Right lobe of liver (tissue), 6 donors: ENCODE data around the gene PGM1. TPM values are rescaled to one million over a fixed set of nuclear protein-coding genes. Genes with fewer than 3 reads are reported as not detected.

Experiments
- ATAC-seq, 4 donors: fragments of 200-7000 bp; cut with Tn5 transposase; one replicate each; pipeline ENCODE4 v1.9.1; 2020; ENCODE audit warnings: mild to moderate bottlenecking in 4 of 4, moderate library complexity in 4 of 4
- DNase-seq, 3 donors: peaks; one replicate each; pipeline ENCODE4 v3.0.0-alpha.2; 2020
- H3K27ac ChIP-seq, 3 donors: fragments of 200-600 bp; one replicate each; pipeline ENCODE4 v1.8.0; 2022
- H3K27me3 ChIP-seq, 2 donors: fragments of 200-600 bp; one replicate each; pipeline ENCODE4 v1.8.0; 2022
- H3K36me3 ChIP-seq, 4 donors: fragments of 200-600 bp; sonication (generic) in 1 of 4; one replicate each; pipeline versions ENCODE4 v1.5.1 to v1.8.0; 2017 to 2022; ENCODE audit warnings: control low read depth in 1 of 4
- H3K4me1 ChIP-seq, 4 donors: fragments of 200-600 bp; sonication (generic) in 1 of 4; one replicate each; pipeline versions ENCODE4 v1.5.1 to v1.8.0; 2017 to 2022; ENCODE audit warnings: control low read depth in 1 of 4
- H3K4me3 ChIP-seq, 3 donors: fragments of 200-600 bp; one replicate each; pipeline ENCODE4 v1.8.0; 2022
- H3K9me3 ChIP-seq, 4 donors: fragments of 200-600 bp; sonication (generic) in 1 of 4; one replicate each; pipeline versions ENCODE4 v1.5.1 to v1.8.0; 2017 to 2022; ENCODE audit warnings: control low read depth in 1 of 4
- CTCF ChIP-seq, 4 donors: fragments of 200-600 bp in 3 of 4; fragments of 450-650 bp in 1 of 4; IDR thresholded peaks; one replicate each; pipeline versions ENCODE4 v1.5.1 to v1.8.0; 2016 to 2022; ENCODE audit warnings: antibody characterized with exemption in 4 of 4, mild to moderate bottlenecking in 2 of 4
- POLR2A ChIP-seq: fragments of 450-650 bp; IDR thresholded peaks from one replicate; pipeline ENCODE4 v1.6.1; 2017; ENCODE audit warnings: antibody characterized with exemption, mild to moderate bottlenecking
- WGBS: methylation state at CpG from one replicate; pipeline ENCODE4 v1.1.6; 2018; ENCODE audit warnings: low coverage, low lambda C conversion rate; ENCODE audit not compliant: insufficient coverage; ENCODE audit errors: missing lambda C conversion rate; 5-methylcytosine and 5-hydroxymethylcytosine counted together
- intact Hi-C, 2 donors: fragments of 100-400 bp; cut with DNase I; formaldehyde crosslinking; loops; one replicate each; pipeline versions ENCODE4 v1.11.2 to v1.14.1; 2022
- total RNA-seq, 6 experiments: library from RNA; depleted of rRNA in 2 of 6; stranded (reverse); fragments of >200 nt in 2 of 6; fragmentation: NEBNext Ultra II Directional in 3 of 6; extraction: Animal tissue kit (Norgen Biotek cat#: 25700) in 3 of 6; gene quantifications; one replicate each; pipeline versions ENCODE4 v1.1.0 to v1.2.4, GENCODE V29; 2016 to 2023
- donor health status: DM: no; HTN: yes; CAD: no.
- donor health status: DM: no; HTN: no; CAD: no.
- donor health status: DM: no; HTN: no; CAD: no.
- donor health status: DM: no; HTN: yes; CAD: no.
- donor health status: DM: no; HTN: yes; CAD: no.

The PGM1 gene
- total RNA-seq, 6 experiments from 2014 or later, result 127 to 220 (median 157) TPM

GRCh38 chr1:63662841-63663240 lies 69.6 kb downstream of the PGM1 start:
- H3K4me3 ChIP-seq, result no peak overlapping the region
- intact Hi-C loops, result no loop called here
- H3K4me1 ChIP-seq, result no peaks in the 10 kb centered on the region
- H3K36me3 ChIP-seq, result peaks cover 0 to 14% (median 4%) of the 10 kb centered on the region in 4 donors
- ATAC-seq (peak in 1 of 4 donors; percentile 12), DNase-seq (no peak)
- no peaks in the 10 kb centered on the region for H3K9me3 ChIP-seq
- no peaks in the 10 kb centered on the region for H3K27me3 ChIP-seq
- WGBS, result 86% methylated on average over 3 of the region's 4 CpGs
- H3K27ac ChIP-seq, result no peak overlapping the region
- TF ChIP-seq CTCF (IDR thresholded peaks at IDR 0.05), result no peak

GRCh38 chr1:63663301-63663700 lies 70.1 kb downstream of the PGM1 start:
- DNase-seq (no peak), ATAC-seq (peak in 1 of 4 donors; percentile 77)
- Histone ChIP-seq H3K27ac (no peak overlapping the region), H3K4me1 (no peaks in the 10 kb centered on the region), H3K9me3 (no peaks in the 10 kb centered on the region), H3K36me3 (peaks cover 0 to 14% (median 2%) of the 10 kb centered on the region in 4 donors), H3K4me3 (no peak overlapping the region), H3K27me3 (no peaks in the 10 kb centered on the region)
- TF ChIP-seq CTCF (IDR thresholded peaks at IDR 0.05) (no peak), POLR2A (no peak)
- intact Hi-C loops, result no loop called here
- WGBS, result 46% methylated on average over 3 of the region's 3 CpGs

- Histone ChIP-seq H3K9me3 (no peaks in the 10 kb centered on the region), H3K27ac (no peak overlapping the region), H3K36me3 (peaks cover 0 to 14% (median 0%) of the 10 kb centered on the region in 4 donors), H3K27me3 (no peaks in the 10 kb centered on the region), H3K4me3 (no peak overlapping the region), H3K4me1 (no peaks in the 10 kb centered on the region)
- 88% methylated on average over 3 of the region's 5 CpGs for WGBS
- intact Hi-C loops, result no loop called here
- ATAC-seq (no peak), DNase-seq (no peak)
- TF ChIP-seq CTCF (IDR thresholded peaks at IDR 0.05) (no peak), POLR2A (no peak)
Measured at GRCh38 chr1:63663873-63664272, 70.7 kb downstream of the PGM1 start.

GRCh38 chr1:63664742-63665141 lies 71.5 kb downstream of the PGM1 start:
- no peaks in the 10 kb centered on the region for H3K4me1 ChIP-seq
- WGBS, result 90% methylated on average over 1 of the region's 2 CpGs
- no peak overlapping the region for H3K27ac ChIP-seq
- peaks cover 0 to 7% (median 0%) of the 10 kb centered on the region in 4 donors for H3K36me3 ChIP-seq
- no peaks in the 10 kb centered on the region for H3K9me3 ChIP-seq
- TF ChIP-seq CTCF (IDR thresholded peaks at IDR 0.05) (no peak), POLR2A (no peak)
- intact Hi-C loops, result no loop called here
- ATAC-seq, result no peak
- H3K27me3 ChIP-seq, result no peaks in the 10 kb centered on the region
- H3K4me3 ChIP-seq, result no peak overlapping the region
- no peak for DNase-seq

- 80% methylated on average over 1 of the region's 3 CpGs for WGBS
- H3K4me3 ChIP-seq, result no peak overlapping the region
- intact Hi-C loops, result no loop called here
- no peak for DNase-seq
- H3K4me1 ChIP-seq, result no peaks in the 10 kb centered on the region
- H3K27me3 ChIP-seq, result no peaks in the 10 kb centered on the region
- ATAC-seq, result peak in 1 of 4 donors; percentile 25
- H3K9me3 ChIP-seq, result no peaks in the 10 kb centered on the region
- TF ChIP-seq POLR2A (no peak), CTCF (IDR thresholded peaks at IDR 0.05) (no peak)
- peaks cover 0 to 1% (median 0%) of the 10 kb centered on the region in 4 donors for H3K36me3 ChIP-seq
- H3K27ac ChIP-seq, result no peak overlapping the region
Measured at GRCh38 chr1:63665410-63665809, 72.2 kb downstream of the PGM1 start.
